Endothelial cell of umbilical vein (primary cell): ENCODE data around the gene PDIA5. TPM values are rescaled to one million over a fixed set of nuclear protein-coding genes. Genes with fewer than 3 reads are reported as not detected.

Source experiments
- BruUV-seq: library from RNA; stranded (reverse); fragments of 400-500 nt; replicated peaks from 2 replicates; lab custom pipeline; 2021; lab: Mats Ljungman, UMichigan
- CTCF ChIA-PET: fragments of 300-600, 350-600 bp; sonication (Branson Sonifier 250); formaldehyde crosslinking; loops from one replicate; lab custom pipeline; 2021; ENCODE audit warnings: antibody characterized with exemption, inconsistent platforms; lab: Charles Lee
- POLR2A ChIA-PET: fragments of 300-600, 350-600 bp; sonication (Branson Sonifier 250); formaldehyde crosslinking; loops from one replicate; lab custom pipeline; 2021; ENCODE audit warnings: antibody characterized with exemption, inconsistent platforms; lab: Charles Lee
- DNase-seq: peaks from one replicate; pipeline ENCODE4 v3.0.0-alpha.2; 2011; ENCODE audit warnings: low read depth, low spot score
- FAIRE-seq: peaks from 2 replicates; lab custom pipeline; 2011; peaks lifted over from hg19 to GRCh38; lab: Jason Lieb, UNC
- H2AFZ ChIP-seq: 2 replicates; pipeline ENCODE4 v1.6.0; 2012; ENCODE audit warnings: low read depth, low read length, control low read depth, inconsistent platforms
- H3K27ac ChIP-seq: 2 replicates; pipeline ENCODE4 v1.5.1; 2011; ENCODE audit warnings: low read depth, mild to moderate bottlenecking, control low read depth, low read length, moderate library complexity; ENCODE audit not compliant: insufficient read depth
- H3K27me3 ChIP-seq, 2 experiments: 2 replicates each; pipeline versions ENCODE4 v1.6.0 to v1.6.1; 2011; ENCODE audit warnings: low read length in 2 of 2, mixed read lengths in 1 of 2; ENCODE audit not compliant: control insufficient read depth in 2 of 2, insufficient read depth in 2 of 2
- H3K36me3 ChIP-seq, 2 experiments: 2 replicates in 1 of 2; 3 replicates in 1 of 2; pipeline ENCODE4 v1.5.1; 2011; ENCODE audit warnings: low read length in 2 of 2, mild to moderate bottlenecking in 1 of 2, moderate library complexity in 1 of 2; ENCODE audit not compliant: control insufficient read depth in 2 of 2, insufficient read depth in 2 of 2; ENCODE audit errors: extremely low read depth in 1 of 2
- H3K4me1 ChIP-seq: 3 replicates; pipeline ENCODE4 v1.5.1; 2011; ENCODE audit warnings: mild to moderate bottlenecking, low read length; ENCODE audit not compliant: control insufficient read depth, insufficient read depth; ENCODE audit errors: extremely low read depth
- H3K4me2 ChIP-seq: 2 replicates; pipeline ENCODE4 v1.6.1; 2011; ENCODE audit warnings: low read length, control low read depth, mixed read lengths; ENCODE audit not compliant: insufficient read depth
- H3K4me3 ChIP-seq, 3 experiments: fragments of 200-600 bp in 1 of 3; sonication (generic), shearing (Covaris generic) in 1 of 3; replicated peaks in 1 of 3; 2 replicates each; pipeline ENCODE4 v1.5.1; 2011 to 2016; ENCODE audit warnings: control low read depth in 3 of 3, low read length in 3 of 3, mild to moderate bottlenecking in 2 of 3, inconsistent platforms in 1 of 3, low read depth in 1 of 3, moderate library complexity in 1 of 3; ENCODE audit not compliant: insufficient read depth in 1 of 3
- H3K79me2 ChIP-seq: 2 replicates; pipeline ENCODE4 v1.6.0; 2012; ENCODE audit warnings: low read length, inconsistent platforms; ENCODE audit not compliant: control insufficient read depth, insufficient read depth
- H3K9ac ChIP-seq: replicated peaks from 2 replicates; pipeline ENCODE3; 2011; ENCODE audit warnings: low read length, control low read depth; ENCODE audit not compliant: insufficient read depth; ENCODE audit errors: extremely low read depth
- H3K9me1 ChIP-seq: replicated peaks from 3 replicates; pipeline ENCODE4 v1.6.0; 2011; ENCODE audit warnings: mild to moderate bottlenecking, low read length; ENCODE audit not compliant: control insufficient read depth, insufficient read depth; ENCODE audit errors: extremely low read depth
- H3K9me3 ChIP-seq: replicated peaks from 2 replicates; pipeline ENCODE4 v1.5.1; 2012; ENCODE audit warnings: low read length, inconsistent platforms; ENCODE audit not compliant: control insufficient read depth, insufficient read depth
- H4K20me1 ChIP-seq: replicated peaks from 2 replicates; pipeline ENCODE3; 2011; ENCODE audit warnings: mild to moderate bottlenecking, low read length; ENCODE audit not compliant: control insufficient read depth, insufficient read depth; ENCODE audit errors: extremely low read depth
- CTCF ChIP-seq, 2 donors: IDR thresholded peaks; 1 replicate in 1 of 2; 2 replicates in 1 of 2; pipeline ENCODE4 v1.5.1; 2011; ENCODE audit warnings: low read length in 2 of 2, mild to moderate bottlenecking in 2 of 2, moderate library complexity in 2 of 2, control low read depth in 1 of 2, inconsistent platforms in 1 of 2, low read depth in 1 of 2; ENCODE audit not compliant: insufficient read depth in 1 of 2; ENCODE audit errors: extremely low read depth in 1 of 2
- EZH2 ChIP-seq: IDR thresholded peaks from 2 replicates; pipeline ENCODE4 v1.6.1; 2012; ENCODE audit warnings: borderline replicate concordance, low read depth, mild to moderate bottlenecking, moderate library complexity, low read length, inconsistent platforms; ENCODE audit not compliant: severe bottlenecking
- FOS ChIP-seq: IDR thresholded peaks from 2 replicates; pipeline ENCODE4 v1.6.1; 2011; ENCODE audit warnings: mild to moderate bottlenecking, low read length, moderate library complexity, borderline replicate concordance; ENCODE audit not compliant: insufficient read depth
- JUN ChIP-seq: IDR thresholded peaks from 2 replicates; pipeline ENCODE4 v1.6.1; 2011; ENCODE audit warnings: borderline replicate concordance, low read depth; ENCODE audit not compliant: insufficient read length, insufficient read depth
- MAX ChIP-seq: IDR thresholded peaks from 2 replicates; pipeline ENCODE4 v1.6.1; 2011; ENCODE audit not compliant: insufficient read depth, insufficient read length
- MYC ChIP-seq: IDR thresholded peaks from one replicate; pipeline ENCODE4 v1.6.1; 2011; ENCODE audit warnings: mild to moderate bottlenecking, low read depth, low read length
- POLR2A ChIP-seq: IDR thresholded peaks from 2 replicates; pipeline ENCODE4 v1.6.1; 2012; ENCODE audit warnings: low read depth, mild to moderate bottlenecking, control low read depth, low read length
- POLR2AphosphoS5 ChIP-seq: IDR thresholded peaks from 2 replicates; pipeline ENCODE4 v1.6.1; 2012; ENCODE audit warnings: low read depth, mild to moderate bottlenecking, control low read depth, low read length, moderate library complexity; ENCODE audit not compliant: insufficient read depth
- dilution Hi-C: fragments of 300-500 bp; cut with MboI; formaldehyde crosslinking; loops from one replicate; pipeline ENCODE4 v1.15.0; 2019; ENCODE audit warnings: low sequenced_read_pairs; ENCODE audit not compliant: extremely low pct_ligation_motif_present
- intact Hi-C: fragments of 100-400 bp; cut with micrococcal nuclease; formaldehyde crosslinking; loops from one replicate; pipeline ENCODE4 v1.10.0; 2022
- polyA plus RNA-seq, 4 experiments: library from polyadenylated mRNA; depleted of rRNA in 3 of 4; stranded (reverse) in 3 of 4; unstranded in 1 of 4; fragments of >200 nt; gene quantifications; 2 replicates each; pipeline versions ENCODE4 v1.2.1 to v1.2.3, GENCODE V29; 2011 to 2012; ENCODE audit warnings: missing spikeins in 1 of 4
- total RNA-seq: library from RNA; stranded (reverse); gene quantifications from 2 replicates; pipeline ENCODE4 v1.2.3, GENCODE V29; 2021

PDIA5 gene
- total and polyA plus RNA-seq, 2 donors (not counting 3 experiments of a cell fraction or from before 2014, with no cell fraction given): 55.7 to 85.6 TPM

GRCh38 chr3:123141276-123141675 lies 74.5 kb downstream of the PDIA5 start:
- no peaks in the 10 kb centered on the region for H3K9me3 ChIP-seq
- H4K20me1 ChIP-seq: no peaks in the 10 kb centered on the region
- H3K27ac ChIP-seq: no peak overlapping the region
- CTCF ChIA-PET: no interaction called here
- H3K4me3 ChIP-seq: no peak overlapping the region
- no peak for TF ChIP-seq MYC
- TF ChIP-seq POLR2AphosphoS5: no peak
- TF ChIP-seq MAX: no peak
- no peak for TF ChIP-seq JUN
- TF ChIP-seq CTCF (IDR thresholded peaks at IDR 0.05; ENCODE audit: extremely low read depth in 1 of 2, insufficient read depth in 1 of 2, low read depth in 1 of 2, low read length in 2 of 2): no peak
- TF ChIP-seq FOS: no peak
- no peak for TF ChIP-seq EZH2
- no peak for TF ChIP-seq POLR2A
- H3K79me2 ChIP-seq: no peaks in the 10 kb centered on the region
- no peak overlapping the region for H2AFZ ChIP-seq
- POLR2A ChIA-PET: no interaction called here
- H3K36me3 ChIP-seq: peaks cover 12 to 38% of the 10 kb centered on the region in 2 experiments
- no peak overlapping the region for H3K9ac ChIP-seq
- dilution Hi-C loops: no loop called here
- BruUV-seq: no TSS peak
- H3K4me1 ChIP-seq: no peaks in the 10 kb centered on the region
- DNase-seq: no peak
- intact Hi-C loops: no loop called here
- H3K9me1 ChIP-seq: no peaks in the 10 kb centered on the region
- FAIRE-seq: no peak
- no peaks in the 10 kb centered on the region for H3K27me3 ChIP-seq
- H3K4me2 ChIP-seq: no peak overlapping the region
